Small intestine (tissue), 7 donors: ENCODE data around the gene IKZF3. TPM values are rescaled to one million over a fixed set of nuclear protein-coding genes. Genes with fewer than 3 reads are reported as not detected.

Experiments
- DNase-seq, 2 donors: peaks; one replicate each; pipeline versions ENCODE4 v3.0.0 to v3.0.0-alpha.2; 2013
- FAIRE-seq: peaks from 2 replicates; lab custom pipeline; 2012; peaks lifted over from hg19 to GRCh38; lab: Jason Lieb, UNC
- H3K27ac ChIP-seq, 3 donors: one replicate each; pipeline ENCODE4 v1.5.1; 2013; ENCODE audit warnings: low read length in 2 of 3, mild to moderate bottlenecking in 2 of 3, control low read depth in 1 of 3, inconsistent platforms in 1 of 3, low read depth in 1 of 3, moderate library complexity in 1 of 3
- H3K27me3 ChIP-seq, 3 donors: one replicate each; pipeline ENCODE4 v1.6.1; 2013; ENCODE audit warnings: low read length in 3 of 3, inconsistent platforms in 1 of 3; ENCODE audit not compliant: control insufficient read depth in 3 of 3, insufficient read depth in 3 of 3
- H3K36me3 ChIP-seq, 3 donors: one replicate each; pipeline ENCODE4 v1.6.1; 2013; ENCODE audit warnings: low read length in 3 of 3, inconsistent platforms in 1 of 3, low read depth in 1 of 3, mild to moderate bottlenecking in 1 of 3, moderate library complexity in 1 of 3; ENCODE audit not compliant: control insufficient read depth in 3 of 3, insufficient read depth in 2 of 3
- H3K4me1 ChIP-seq, 3 donors: one replicate each; pipeline ENCODE4 v1.6.1; 2013; ENCODE audit warnings: low read length in 2 of 3, inconsistent platforms in 1 of 3, low read depth in 1 of 3, mild to moderate bottlenecking in 1 of 3, moderate library complexity in 1 of 3; ENCODE audit not compliant: control insufficient read depth in 3 of 3, insufficient read depth in 2 of 3
- H3K4me3 ChIP-seq, 3 donors: one replicate each; pipeline ENCODE4 v1.5.1; 2013; ENCODE audit warnings: low read length in 3 of 3, control low read depth in 1 of 3, inconsistent platforms in 1 of 3, low read depth in 1 of 3, mild to moderate bottlenecking in 1 of 3, moderate library complexity in 1 of 3
- H3K9me3 ChIP-seq, 2 donors: one replicate each; pipeline ENCODE4 v1.6.1; 2013; ENCODE audit warnings: low read depth in 1 of 2, low read length in 1 of 2; ENCODE audit not compliant: control insufficient read depth in 2 of 2, insufficient read depth in 1 of 2
- whole genome bisulfite sequencing, 3 donors: extraction: QIAGEN DNeasy Blood & Tissue Kit; methylation state at CpG; one replicate each; pipeline ENCODE4 v1.1.7; 2013; 5-methylcytosine and 5-hydroxymethylcytosine counted together
- polyA plus RNA-seq, 4 donors: library from polyadenylated mRNA; stranded (reverse) in 3 of 4; unstranded in 1 of 4; fragments of 200-250 nt in 3 of 4; fragments of 120-200 nt in 1 of 4; gene quantifications; one replicate each; pipeline versions ENCODE4 v1.2.1 to v1.2.3, GENCODE V29; 2013
- donor health status: healthy with polysubstance abuse.
- donor health status: control.
- donor health status: control.
- donor health status: Bipolar disorder and iron deficiency.
- donor health status: healthy.

IKZF3 gene
- polyA plus RNA-seq, 4 donors: 0.67 to 1.6 (median 1.4) TPM

- Histone ChIP-seq H3K9me3 (no peaks in the 10 kb centered on the region), H3K4me1 (peaks cover 0 to 5% (median 0%) of the 10 kb centered on the region in 3 donors), H3K27me3 (no peaks in the 10 kb centered on the region), H3K36me3 (no peaks in the 10 kb centered on the region), H3K4me3 (no peak overlapping the region), H3K27ac (no peak overlapping the region)
- WGBS, 3 donors: 18 to 38% (median 34%) methylated on average over 2 of the region's 2 CpGs
- FAIRE-seq (no peak), DNase-seq (peak in 1 of 2 donors; percentile 19)
Observed at GRCh38 chr17:39809221-39809620, 54.9 kb downstream of the IKZF3 start.

- WGBS, 3 donors: 17 to 55% (median 33%) methylated on average over 3 of the region's 3 CpGs
- FAIRE-seq: no peak
Observed at GRCh38 chr17:39808409-39808997, 55.6 kb downstream of the IKZF3 start.

GRCh38 chr17:39804839-39805238 is 59.3 kb downstream of the IKZF3 start:
- Histone ChIP-seq H3K4me1 (peaks cover 0 to 5% (median 0%) of the 10 kb centered on the region in 3 donors), H3K27me3 (no peaks in the 10 kb centered on the region), H3K9me3 (no peaks in the 10 kb centered on the region), H3K4me3 (no peak overlapping the region), H3K27ac (no peak overlapping the region), H3K36me3 (no peaks in the 10 kb centered on the region)
- no peak for DNase-seq
- FAIRE-seq: no peak
- WGBS, 3 donors: 21 to 47% (median 39%) methylated on average over 4 of the region's 4 CpGs

More at GRCh38 chr17:39808409-39808997, 55.6 kb downstream of the IKZF3 start:
- Histone ChIP-seq H3K36me3 (no peaks in the 10 kb centered on the region), H3K9me3 (no peaks in the 10 kb centered on the region), H3K4me1 (peaks cover 0 to 5% (median 0%) of the 10 kb centered on the region in 3 donors), H3K27ac (no peak overlapping the region), H3K4me3 (no peak overlapping the region), H3K27me3 (no peaks in the 10 kb centered on the region)
- peak in 1 of 2 donors; percentile 48 for DNase-seq

- Histone ChIP-seq H3K4me3 (no peak overlapping the region), H3K9me3 (no peaks in the 10 kb centered on the region), H3K27me3 (no peaks in the 10 kb centered on the region), H3K36me3 (no peaks in the 10 kb centered on the region), H3K27ac (peak overlapping the region in 1 of 3 donors; percentile 24), H3K4me1 (no peaks in the 10 kb centered on the region)
- DNase-seq: no peak
- no peak for FAIRE-seq
- whole genome bisulfite sequencing, 3 donors: 59 to 75% (median 75%) methylated on average over 4 of the region's 4 CpGs
Observed at GRCh38 chr17:39801055-39801454, 63.1 kb downstream of the IKZF3 start.

GRCh38 chr17:39800540-39800939 is 63.6 kb downstream of the IKZF3 start:
- 30 to 52% (median 32%) methylated on average over 1 of the region's 1 CpG for WGBS, 3 donors
- peak overlapping the region in 2 of 3 donors; percentile 24 to 32 for H3K27ac ChIP-seq
- H3K9me3 ChIP-seq: no peaks in the 10 kb centered on the region
- peak in 1 of 2 donors; percentile 43 for DNase-seq
- no peak for FAIRE-seq
- no peak overlapping the region for H3K4me3 ChIP-seq
- H3K4me1 ChIP-seq: no peaks in the 10 kb centered on the region
- no peaks in the 10 kb centered on the region for H3K36me3 ChIP-seq
- no peaks in the 10 kb centered on the region for H3K27me3 ChIP-seq

GRCh38 chr17:39799395-39799794 is 64.7 kb downstream of the IKZF3 start:
- Histone ChIP-seq H3K27me3 (no peaks in the 10 kb centered on the region), H3K27ac (no peak overlapping the region), H3K9me3 (no peaks in the 10 kb centered on the region), H3K4me1 (no peaks in the 10 kb centered on the region), H3K36me3 (no peaks in the 10 kb centered on the region), H3K4me3 (no peak overlapping the region)
- no peak for FAIRE-seq
- DNase-seq: no peak
- WGBS, 3 donors: 62 to 77% (median 76%) methylated on average over 1 of the region's 1 CpG

GRCh38 chr17:39794249-39794970 is 69.7 kb downstream of the IKZF3 start:
- H3K36me3 ChIP-seq: peaks cover 0 to 3% (median 0%) of the 10 kb centered on the region in 3 donors
- 72 to 87% (median 78%) methylated on average over 2 of the region's 2 CpGs for WGBS, 3 donors
- H3K4me1 ChIP-seq: no peaks in the 10 kb centered on the region
- DNase-seq (no peak), FAIRE-seq (no peak)
- H3K4me3 ChIP-seq: no peak overlapping the region
- peak overlapping the region in 1 of 3 donors; percentile 32 for H3K27ac ChIP-seq
- H3K27me3 ChIP-seq: no peaks in the 10 kb centered on the region
- no peaks in the 10 kb centered on the region for H3K9me3 ChIP-seq

GRCh38 chr17:39793301-39793872 is 70.7 kb downstream of the IKZF3 start:
- peaks cover 0 to 3% (median 0%) of the 10 kb centered on the region in 3 donors for H3K36me3 ChIP-seq
- H3K27me3 ChIP-seq: no peaks in the 10 kb centered on the region
- DNase-seq: no peak
- peak overlapping the region in 2 of 3 donors; percentile 8 to 70 for H3K27ac ChIP-seq
- FAIRE-seq: no peak
- WGBS, 3 donors: 41 to 54% (median 47%) methylated on average over 3 of the region's 3 CpGs
- H3K4me3 ChIP-seq: no peak overlapping the region
- no peaks in the 10 kb centered on the region for H3K9me3 ChIP-seq
- H3K4me1 ChIP-seq: no peaks in the 10 kb centered on the region
